H1 (cell line): ENCODE results near the gene MPPED1.

ENCODE experiments used
- BACH1 ChIP-seq: IDR thresholded peaks from 2 replicates; pipeline ENCODE4 v1.6.1; 2012; ENCODE audit warnings: low read length, improper control_type of control experiment
- RXRA ChIP-seq: IDR thresholded peaks from 2 replicates; pipeline ENCODE4 v1.6.1; 2011; ENCODE audit warnings: low read depth, mild to moderate bottlenecking, low read length, moderate library complexity; ENCODE audit not compliant: insufficient read depth
- TEAD4 ChIP-seq: IDR thresholded peaks from 2 replicates; pipeline ENCODE4 v1.6.1; 2012; ENCODE audit warnings: low read depth, low read length, inconsistent platforms, mixed read lengths
- USF2 ChIP-seq: IDR thresholded peaks from 2 replicates; pipeline ENCODE4 v1.6.1; 2011; ENCODE audit warnings: low read length, improper control_type of control experiment

DNA sequence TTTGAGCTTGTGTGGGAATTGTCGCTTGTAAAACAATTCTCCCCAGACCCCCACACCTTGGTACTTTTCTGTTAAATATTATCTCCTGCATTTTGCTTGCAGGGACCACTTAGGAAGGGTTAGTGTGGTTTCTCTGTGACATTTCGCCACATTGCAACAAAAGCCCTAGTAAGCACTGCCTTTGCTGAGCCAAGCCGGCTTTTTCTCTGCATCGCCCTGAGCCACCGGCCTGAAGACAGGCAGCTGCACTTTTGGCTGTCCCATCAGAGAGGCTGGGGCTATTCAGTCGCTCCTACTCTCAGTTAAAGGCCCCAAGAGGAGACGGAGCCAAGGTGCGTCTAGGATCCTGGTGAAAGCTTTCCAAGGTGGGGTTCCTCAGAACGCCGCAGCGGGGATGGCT lies 5.7 kb downstream of the MPPED1 start:
- TF ChIP-seq TEAD4 (no peak), BACH1 (no peak), RXRA (no peak), USF2 (no peak)
